Measurements from ENCODE around the gene GPR108. TPM values are rescaled to one million over a fixed set of nuclear protein-coding genes. Genes with fewer than 3 reads are reported as not detected.

Gene GPR108
- total and polyA plus RNA-seq, 2 of the 13 experiments (the other 11 are each of a cell fraction or from before 2014, with no cell fraction given): 36.4 to 63.0 TPM

DNA sequence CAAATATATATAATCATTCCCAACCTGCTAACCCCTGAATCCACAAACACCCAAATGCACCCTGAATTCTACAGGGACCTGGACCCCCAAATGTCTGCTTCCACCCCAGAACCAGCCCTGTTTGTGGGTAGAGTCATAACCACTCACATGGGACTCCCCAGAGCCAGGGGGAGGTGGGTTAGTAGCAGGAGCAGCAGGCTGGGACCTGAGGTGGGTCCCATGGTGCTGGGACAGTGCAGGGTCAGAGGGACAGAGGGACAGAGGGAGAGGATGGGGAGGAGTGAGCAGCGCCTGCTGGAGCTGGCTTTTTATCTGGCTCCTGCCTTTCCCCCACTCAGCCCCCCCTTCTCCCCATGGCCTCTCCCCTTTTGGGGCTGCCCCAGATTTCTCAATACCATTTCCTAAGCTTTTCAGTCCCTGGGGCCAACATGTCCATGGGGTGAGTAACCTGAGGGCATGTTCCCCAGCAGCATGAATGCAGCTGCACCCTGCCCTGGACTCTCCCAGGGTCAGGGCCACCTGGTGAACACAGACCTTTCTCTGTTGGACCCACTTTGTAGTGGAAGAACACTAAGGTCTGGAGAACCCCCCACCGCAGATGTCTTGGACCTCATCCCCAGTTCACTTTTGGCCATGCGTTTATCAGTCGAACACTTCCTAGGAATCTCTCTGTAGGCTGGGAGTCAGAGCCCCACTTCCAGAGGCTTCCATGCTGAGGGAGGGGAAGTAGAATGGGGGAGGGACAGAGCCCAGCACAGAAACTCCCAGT, 16.8 kb downstream of the GPR108 start, which contains the start of gene C3 (continued):
- no peak for TF ChIP-seq PRPF4 (IDR thresholded peaks at IDR 0.05; ENCODE audit: low read depth, low read length, poor library complexity, severe bottlenecking)
- peak; percentile 77 for TF ChIP-seq KDM6A (CRISPR knock-in tag; IDR thresholded peaks at IDR 0.05; ENCODE audit: low read depth)
- peak; percentile 96 for TF ChIP-seq SKIL (CRISPR knock-in tag; IDR thresholded peaks at IDR 0.05; ENCODE audit: borderline replicate concordance)
- no peak for TF ChIP-seq FOXP1 (IDR thresholded peaks at IDR 0.05)
- TF ChIP-seq FOXP1 (CRISPR knock-in tag; IDR thresholded peaks at IDR 0.05): peak; percentile 56; the same call in 1 of the 2 replicates
- TF ChIP-seq, protein P1, sequence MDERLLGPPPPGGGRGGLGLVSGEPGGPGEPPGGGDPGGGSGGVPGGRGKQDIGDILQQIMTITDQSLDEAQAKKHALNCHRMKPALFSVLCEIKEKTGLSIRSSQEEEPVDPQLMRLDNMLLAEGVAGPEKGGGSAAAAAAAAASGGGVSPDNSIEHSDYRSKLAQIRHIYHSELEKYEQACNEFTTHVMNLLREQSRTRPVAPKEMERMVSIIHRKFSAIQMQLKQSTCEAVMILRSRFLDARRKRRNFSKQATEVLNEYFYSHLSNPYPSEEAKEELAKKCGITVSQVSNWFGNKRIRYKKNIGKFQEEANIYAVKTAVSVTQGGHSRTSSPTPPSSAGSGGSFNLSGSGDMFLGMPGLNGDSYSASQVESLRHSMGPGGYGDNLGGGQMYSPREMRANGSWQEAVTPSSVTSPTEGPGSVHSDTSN (CRISPR knock-in tag; IDR thresholded peaks at IDR 0.05): no peak
- peak; percentile 55; the same call in 1 of the 2 replicates for TF ChIP-seq DMAP1 (CRISPR knock-in tag; IDR thresholded peaks at IDR 0.05)
- peak; percentile 75 for TF ChIP-seq ISL2 (CRISPR knock-in tag; IDR thresholded peaks at IDR 0.05)
- TF ChIP-seq, protein P2, sequence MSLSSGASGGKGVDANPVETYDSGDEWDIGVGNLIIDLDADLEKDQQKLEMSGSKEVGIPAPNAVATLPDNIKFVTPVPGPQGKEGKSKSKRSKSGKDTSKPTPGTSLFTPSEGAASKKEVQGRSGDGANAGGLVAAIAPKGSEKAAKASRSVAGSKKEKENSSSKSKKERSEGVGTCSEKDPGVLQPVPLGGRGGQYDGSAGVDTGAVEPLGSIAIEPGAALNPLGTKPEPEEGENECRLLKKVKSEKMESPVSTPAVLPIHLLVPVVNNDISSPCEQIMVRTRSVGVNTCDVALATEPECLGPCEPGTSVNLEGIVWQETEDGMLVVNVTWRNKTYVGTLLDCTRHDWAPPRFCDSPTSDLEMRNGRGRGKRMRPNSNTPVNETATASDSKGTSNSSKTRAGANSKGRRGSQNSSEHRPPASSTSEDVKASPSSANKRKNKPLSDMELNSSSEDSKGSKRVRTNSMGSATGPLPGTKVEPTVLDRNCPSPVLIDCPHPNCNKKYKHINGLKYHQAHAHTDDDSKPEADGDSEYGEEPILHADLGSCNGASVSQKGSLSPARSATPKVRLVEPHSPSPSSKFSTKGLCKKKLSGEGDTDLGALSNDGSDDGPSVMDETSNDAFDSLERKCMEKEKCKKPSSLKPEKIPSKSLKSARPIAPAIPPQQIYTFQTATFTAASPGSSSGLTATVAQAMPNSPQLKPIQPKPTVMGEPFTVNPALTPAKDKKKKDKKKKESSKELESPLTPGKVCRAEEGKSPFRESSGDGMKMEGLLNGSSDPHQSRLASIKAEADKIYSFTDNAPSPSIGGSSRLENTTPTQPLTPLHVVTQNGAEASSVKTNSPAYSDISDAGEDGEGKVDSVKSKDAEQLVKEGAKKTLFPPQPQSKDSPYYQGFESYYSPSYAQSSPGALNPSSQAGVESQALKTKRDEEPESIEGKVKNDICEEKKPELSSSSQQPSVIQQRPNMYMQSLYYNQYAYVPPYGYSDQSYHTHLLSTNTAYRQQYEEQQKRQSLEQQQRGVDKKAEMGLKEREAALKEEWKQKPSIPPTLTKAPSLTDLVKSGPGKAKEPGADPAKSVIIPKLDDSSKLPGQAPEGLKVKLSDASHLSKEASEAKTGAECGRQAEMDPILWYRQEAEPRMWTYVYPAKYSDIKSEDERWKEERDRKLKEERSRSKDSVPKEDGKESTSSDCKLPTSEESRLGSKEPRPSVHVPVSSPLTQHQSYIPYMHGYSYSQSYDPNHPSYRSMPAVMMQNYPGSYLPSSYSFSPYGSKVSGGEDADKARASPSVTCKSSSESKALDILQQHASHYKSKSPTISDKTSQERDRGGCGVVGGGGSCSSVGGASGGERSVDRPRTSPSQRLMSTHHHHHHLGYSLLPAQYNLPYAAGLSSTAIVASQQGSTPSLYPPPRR (CRISPR knock-in tag; IDR thresholded peaks at IDR 0.05; ENCODE audit: borderline replicate concordance): peak; percentile 93
- TF ChIP-seq POLR2A (IDR thresholded peaks at IDR 0.05; ENCODE audit: insufficient read depth in 1 of 2, low read depth in 2 of 2, low read length in 2 of 2): peak; percentile 100
- TF ChIP-seq, protein P3, sequence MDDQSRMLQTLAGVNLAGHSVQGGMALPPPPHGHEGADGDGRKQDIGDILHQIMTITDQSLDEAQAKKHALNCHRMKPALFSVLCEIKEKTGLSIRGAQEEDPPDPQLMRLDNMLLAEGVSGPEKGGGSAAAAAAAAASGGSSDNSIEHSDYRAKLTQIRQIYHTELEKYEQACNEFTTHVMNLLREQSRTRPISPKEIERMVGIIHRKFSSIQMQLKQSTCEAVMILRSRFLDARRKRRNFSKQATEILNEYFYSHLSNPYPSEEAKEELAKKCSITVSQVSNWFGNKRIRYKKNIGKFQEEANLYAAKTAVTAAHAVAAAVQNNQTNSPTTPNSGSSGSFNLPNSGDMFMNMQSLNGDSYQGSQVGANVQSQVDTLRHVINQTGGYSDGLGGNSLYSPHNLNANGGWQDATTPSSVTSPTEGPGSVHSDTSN (CRISPR knock-in tag; IDR thresholded peaks at IDR 0.05; ENCODE audit: borderline replicate concordance): 0 out of 2 replicates have a peak, but pooled peaks have one; percentile 58
- TF ChIP-seq ZNF883 (CRISPR knock-in tag; IDR thresholded peaks at IDR 0.05; ENCODE audit: not compliant biosample characterization): peak; percentile 43
- no peak for TF ChIP-seq ADNP (CRISPR knock-in tag; IDR thresholded peaks at IDR 0.05)
- TF ChIP-seq HES4 (CRISPR knock-in tag; IDR thresholded peaks at IDR 0.05; ENCODE audit: borderline replicate concordance): no peak
- TF ChIP-seq, protein P4, sequence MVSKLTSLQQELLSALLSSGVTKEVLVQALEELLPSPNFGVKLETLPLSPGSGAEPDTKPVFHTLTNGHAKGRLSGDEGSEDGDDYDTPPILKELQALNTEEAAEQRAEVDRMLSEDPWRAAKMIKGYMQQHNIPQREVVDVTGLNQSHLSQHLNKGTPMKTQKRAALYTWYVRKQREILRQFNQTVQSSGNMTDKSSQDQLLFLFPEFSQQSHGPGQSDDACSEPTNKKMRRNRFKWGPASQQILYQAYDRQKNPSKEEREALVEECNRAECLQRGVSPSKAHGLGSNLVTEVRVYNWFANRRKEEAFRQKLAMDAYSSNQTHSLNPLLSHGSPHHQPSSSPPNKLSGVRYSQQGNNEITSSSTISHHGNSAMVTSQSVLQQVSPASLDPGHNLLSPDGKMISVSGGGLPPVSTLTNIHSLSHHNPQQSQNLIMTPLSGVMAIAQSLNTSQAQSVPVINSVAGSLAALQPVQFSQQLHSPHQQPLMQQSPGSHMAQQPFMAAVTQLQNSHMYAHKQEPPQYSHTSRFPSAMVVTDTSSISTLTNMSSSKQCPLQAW (CRISPR knock-in tag; IDR thresholded peaks at IDR 0.05): peak; percentile 80
